COR-L47 (cell line): Measurements from ENCODE around the gene FBN1.

Experiments used
- DNase-seq: peaks from one replicate; lab custom pipeline; 2025; lab: John Stamatoyannopoulos, UW

Gene FBN1

DNA sequence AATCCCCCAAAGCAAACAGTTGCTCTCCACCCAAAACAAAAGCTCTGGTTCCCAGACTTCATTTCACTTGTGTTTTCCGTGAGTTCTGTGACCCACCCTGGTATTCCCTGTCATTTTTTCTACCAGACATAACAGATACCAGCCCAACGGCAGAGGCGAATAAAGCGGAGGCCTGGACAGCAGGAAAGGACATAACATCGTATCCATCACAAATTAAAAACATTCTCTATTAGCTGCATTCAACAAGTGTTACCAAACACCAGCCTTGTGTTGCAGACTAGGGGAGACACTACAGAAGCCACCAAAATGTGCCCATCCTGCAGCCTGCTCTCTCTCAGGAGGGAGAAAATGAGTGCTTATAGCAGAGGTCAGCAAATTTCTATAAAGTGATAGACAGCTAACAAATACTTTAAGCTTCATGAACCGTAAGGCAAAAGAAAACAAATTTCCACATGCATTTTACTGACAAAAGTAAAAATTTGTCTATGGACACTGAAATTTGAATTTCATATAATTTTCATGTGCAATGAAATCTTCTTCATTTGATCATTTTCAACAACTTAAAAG is 7.1 kb upstream of the FBN1 start:
- no peak for DNase-seq

DNA sequence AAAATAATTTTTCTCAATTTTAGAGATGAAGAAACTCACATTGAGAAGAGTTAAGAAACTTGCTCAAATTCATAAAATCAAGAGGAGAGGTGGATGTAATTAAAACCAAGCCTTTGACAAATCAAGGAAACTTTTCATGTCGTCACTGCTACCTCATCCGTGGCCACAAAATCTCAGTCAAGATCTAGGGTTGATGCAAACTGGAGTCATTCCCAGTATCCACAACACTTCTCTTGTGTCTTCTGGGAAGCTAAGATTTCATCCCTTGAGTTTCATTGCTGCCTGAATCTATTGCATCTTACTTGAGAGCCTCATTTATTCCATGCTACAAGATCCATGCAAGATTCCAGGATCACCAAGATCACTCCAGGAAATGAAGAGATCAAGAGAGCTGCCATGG is 5.4 kb upstream of the FBN1 start:
- no peak for DNase-seq

DNA sequence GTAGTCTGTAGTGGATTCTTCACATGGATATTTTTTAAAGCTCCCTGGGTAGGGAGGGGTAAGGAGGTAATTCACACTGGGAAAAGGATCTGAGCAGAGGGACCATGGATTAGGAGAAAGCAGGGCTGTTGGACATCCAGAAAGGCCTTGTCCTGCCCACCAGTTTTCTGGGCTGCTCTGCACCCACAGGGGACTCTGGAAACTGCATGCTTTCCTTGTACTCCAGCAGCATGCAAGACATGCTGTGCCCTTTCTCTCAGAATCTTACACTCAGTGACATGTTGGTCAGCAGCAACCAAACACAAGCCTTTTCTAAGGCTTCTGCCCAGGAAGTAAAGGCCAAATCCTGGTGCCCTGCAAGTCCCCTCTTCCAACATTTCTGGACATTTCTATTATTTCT is 2.5 kb upstream of the FBN1 start:
- DNase-seq, result peak; percentile 8

DNA sequence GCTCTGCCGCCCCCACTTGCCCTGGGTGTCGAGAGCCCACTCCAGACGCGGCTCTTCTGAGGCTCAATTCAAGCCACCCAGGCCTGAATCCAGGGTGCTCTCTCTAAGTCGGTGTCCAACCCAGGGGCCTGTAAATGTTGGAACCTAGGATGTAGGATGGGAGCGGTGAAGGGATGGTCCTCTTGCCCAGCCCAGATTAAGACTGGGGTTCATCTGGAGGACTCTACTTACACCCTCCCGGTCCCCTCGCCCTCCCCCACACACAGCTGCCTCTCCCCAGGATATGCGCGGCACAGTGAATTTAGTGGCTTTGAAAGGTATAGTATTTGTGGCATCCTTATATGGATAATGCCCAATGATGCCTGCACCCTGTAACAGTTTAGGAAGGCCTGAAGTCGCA is 822 bp upstream of the FBN1 start:
- no peak for DNase-seq

DNA sequence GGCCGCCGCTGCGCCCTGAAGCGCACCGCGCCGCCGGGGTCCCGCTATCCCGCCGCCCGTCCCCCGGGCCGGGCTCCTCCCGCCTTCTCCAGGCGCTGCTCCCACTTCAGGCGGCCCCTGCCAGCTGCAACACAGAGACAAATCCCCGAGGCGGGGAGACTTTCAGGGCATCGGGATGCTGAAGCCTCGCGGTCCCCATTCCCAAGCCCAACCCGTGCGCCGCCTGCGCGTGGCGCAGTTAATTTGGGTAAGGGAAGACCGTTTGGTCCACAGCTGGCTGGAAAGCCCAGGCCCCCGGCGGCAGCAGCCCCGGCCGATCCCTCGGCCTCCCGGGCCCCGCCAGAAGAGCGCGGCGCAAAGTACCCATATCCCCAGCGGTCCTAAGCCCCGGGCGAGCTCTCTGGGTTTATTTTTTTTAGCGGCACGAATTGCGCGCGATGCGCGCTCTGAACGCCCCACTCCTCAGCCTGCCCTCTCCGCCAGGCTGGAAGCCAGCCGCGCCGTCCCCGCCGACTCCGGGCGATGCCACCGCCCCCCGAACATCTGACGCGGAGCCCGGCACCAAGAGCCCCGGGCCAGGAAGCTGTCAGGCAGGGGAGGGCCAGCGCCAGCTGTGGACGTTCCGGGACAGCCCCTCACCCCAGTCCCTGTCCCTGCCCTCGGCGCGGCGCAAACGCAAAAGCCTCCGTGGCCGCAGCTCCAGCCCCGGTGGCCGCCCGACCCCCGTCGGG is 517 bp downstream of the FBN1 start:
- DNase-seq, result peak; percentile 18

DNA sequence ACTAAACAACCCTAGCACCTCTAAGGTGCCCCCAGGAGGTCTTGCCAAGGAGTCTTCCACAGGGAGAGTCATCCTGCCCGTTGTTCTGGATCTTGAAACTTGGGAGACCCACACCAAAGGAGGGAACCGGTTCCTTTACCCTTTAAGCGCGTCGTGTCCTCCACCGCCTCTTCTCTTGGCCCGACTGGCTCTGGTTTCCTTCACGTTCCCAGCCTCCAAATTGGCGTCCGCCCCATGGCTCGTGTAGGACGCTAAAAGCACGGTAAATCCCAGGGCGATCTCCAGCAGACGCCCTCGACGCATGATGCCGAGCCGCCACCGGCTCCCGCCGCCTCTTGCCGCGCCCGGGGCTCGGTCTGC is 1.1 kb downstream of the FBN1 start:
- no peak for DNase-seq

DNA sequence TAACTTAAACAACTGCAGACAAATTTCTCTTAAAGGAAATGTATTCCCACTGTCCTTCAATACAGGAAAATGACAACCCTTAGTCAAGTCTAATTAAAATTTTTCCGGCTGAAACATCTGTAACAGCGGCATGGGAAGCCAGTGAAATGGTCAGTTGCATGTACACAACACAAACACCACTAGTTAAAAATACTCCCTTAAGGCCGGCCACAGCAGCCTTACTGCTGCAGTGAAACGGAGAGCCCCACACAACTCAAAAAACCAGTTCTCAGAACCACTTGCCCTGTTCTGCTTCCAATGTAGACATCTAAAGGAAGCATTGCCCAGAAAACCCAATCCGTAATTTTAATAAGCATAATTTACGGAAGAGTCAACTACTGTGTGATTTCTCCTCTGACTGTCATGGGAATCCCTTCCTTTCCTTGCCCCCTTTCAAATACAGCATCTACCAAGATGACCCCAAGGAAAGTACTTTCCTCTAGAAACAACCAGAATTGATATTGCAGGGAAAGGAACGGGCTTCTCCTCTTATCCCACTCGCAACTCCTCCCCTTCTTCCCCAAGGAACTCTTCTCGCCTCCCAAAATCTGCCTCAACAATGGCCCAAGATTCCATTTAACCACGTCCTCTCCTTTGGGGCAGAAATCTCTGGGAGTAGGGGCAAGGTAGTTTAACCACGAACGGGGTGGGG is 1.6 kb downstream of the FBN1 start:
- no peak for DNase-seq

DNA sequence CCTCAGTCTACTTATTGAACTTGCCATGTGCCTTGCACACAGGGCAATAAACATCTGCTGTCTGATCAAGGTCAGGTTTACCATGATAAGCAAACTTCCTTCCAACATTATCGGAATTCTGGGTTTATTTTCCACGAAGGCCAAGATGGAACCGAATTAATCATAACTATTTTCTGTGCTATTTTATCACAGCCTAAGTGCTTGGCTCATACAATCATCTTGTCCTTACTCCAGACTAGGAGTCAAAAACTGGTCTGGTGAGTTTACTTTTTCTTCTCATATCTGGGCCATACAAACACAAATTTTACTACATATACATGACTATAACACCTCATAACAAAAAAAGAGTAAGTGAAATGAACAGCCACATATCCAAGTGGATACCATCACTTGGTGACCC is 2.3 kb downstream of the FBN1 start:
- no peak for DNase-seq

DNA sequence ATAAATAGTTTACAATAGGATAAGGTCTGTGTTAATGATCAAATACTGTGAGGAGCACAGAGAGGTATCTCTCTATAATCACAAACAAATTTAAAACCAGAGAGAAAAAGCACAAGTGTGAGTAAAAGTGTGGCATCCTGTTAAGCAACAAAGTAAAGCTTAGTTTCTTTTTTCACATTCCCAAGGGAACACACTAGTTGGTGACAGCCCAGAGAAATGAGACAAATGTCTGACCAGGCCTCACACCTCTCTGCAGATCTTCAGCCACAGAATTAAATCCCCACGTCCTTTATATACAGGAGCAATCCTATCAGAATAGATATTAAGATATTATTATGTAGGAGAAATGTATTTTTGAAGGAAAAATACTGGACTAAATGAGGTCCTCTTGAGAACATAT is 2.7 kb downstream of the FBN1 start:
- no peak for DNase-seq

DNA sequence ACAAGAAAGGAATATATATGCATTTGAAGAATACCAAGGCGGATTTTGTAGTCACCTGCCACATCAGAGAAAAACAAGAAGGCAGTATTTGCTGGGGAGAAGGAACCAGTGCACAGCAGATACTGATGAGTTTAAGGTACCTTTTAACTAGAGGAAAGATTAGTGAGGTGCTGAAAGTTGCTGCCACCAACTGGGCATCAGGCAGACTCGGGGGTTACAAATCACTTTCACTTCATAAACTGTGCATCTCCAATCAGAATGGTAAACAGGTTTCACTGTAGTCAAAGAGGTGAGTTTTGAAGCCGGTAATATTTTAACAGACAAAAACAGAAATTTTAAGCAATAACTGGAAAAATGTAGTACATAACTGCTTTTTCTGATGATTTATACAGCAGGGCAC is 4.1 kb downstream of the FBN1 start:
- DNase-seq, result peak; percentile 39

DNA sequence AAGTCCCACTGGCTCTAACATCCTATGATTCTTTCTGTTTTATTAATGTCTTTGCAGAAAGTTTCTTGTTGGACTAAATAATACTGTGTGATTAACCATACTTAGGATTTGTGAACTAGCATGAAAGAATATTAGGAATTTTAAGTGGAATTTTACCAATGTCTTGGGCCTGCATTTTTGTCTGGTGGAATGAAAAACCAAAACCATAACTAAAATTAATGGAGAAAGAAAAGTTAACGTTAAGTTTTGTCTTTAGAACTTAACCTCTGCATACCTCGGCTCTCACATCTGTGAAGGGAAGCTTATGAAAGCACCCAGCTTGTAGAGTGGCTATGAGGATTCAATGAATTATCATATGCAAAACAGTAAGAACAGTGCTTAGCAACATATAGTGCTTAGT is 6.5 kb downstream of the FBN1 start:
- no peak for DNase-seq

DNA sequence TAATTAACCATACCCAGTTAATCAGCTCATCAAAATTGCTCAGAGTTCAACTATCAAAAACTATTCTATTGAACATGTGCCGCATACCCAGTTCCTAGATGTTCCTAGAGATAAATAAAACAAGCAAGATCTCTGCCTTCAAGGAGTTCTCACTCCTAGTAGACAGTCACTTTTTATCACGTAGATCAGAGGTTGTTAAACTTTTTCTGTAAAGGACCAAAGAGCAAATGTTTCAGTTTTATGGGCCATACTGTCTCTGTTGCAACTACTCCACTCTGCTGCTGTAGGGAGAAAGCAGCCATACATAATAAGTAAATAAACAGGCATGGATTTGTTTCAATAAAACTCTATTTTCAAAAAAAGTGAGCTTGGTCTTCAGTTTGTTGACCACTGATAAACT is 7.9 kb downstream of the FBN1 start:
- no peak for DNase-seq

DNA sequence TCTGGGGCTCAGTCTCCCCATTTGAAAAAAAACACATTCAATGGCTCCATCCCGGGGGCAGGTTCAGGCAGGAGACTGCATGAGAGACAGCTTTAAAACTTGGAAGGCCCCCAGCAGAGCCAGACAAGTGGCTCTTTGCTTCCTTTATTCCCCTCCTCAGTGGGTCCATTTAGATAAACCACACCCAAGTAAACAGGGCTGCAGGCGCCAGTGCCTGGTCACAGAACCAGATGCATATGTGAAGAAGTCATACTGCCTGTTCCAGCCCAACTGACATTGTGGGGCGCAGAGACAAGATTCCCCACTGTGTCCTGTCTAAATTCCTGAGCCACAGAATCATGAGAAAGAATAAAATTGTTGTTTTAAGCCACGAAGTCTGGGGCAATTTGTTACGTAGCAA is 9.0 kb downstream of the FBN1 start:
- peak; percentile 47 for DNase-seq

DNA sequence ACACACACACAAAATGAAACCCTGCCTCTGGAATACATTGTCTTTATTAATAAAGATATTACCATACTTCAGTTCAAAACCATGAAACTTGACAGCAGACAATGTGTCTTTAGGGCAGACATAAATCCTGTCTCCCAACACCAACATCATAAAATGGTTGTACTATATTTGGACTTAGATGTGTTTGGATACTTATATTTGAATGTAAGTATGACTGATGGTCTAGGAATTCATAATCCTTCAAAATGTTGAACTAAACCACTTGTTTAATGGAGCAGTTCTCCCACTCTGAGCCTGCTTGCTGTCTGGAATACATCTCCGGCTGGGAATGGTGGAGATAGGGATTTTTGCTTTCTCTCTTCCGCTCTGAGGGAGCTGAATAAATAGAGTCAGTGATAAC is 10.6 kb downstream of the FBN1 start:
- no peak for DNase-seq

DNA sequence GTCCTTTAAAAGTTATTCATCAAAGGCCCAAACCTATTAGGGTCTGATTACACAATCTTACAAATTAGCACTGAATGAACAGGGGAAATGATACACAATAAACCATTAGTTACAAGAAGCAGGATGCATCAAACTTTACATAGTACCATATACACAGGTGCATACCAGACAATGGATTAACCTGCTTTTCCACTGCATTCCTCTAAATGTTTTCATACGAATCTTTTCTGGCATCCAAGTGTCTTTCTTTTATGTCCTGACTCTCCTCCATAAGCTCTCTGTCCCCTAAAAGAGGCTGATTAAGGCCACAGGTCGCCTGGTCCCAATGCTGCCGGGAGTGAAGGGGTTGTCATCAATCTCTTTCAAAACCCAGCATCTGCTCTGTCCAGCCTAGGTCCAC is 11.4 kb downstream of the FBN1 start:
- DNase-seq, result no peak

DNA sequence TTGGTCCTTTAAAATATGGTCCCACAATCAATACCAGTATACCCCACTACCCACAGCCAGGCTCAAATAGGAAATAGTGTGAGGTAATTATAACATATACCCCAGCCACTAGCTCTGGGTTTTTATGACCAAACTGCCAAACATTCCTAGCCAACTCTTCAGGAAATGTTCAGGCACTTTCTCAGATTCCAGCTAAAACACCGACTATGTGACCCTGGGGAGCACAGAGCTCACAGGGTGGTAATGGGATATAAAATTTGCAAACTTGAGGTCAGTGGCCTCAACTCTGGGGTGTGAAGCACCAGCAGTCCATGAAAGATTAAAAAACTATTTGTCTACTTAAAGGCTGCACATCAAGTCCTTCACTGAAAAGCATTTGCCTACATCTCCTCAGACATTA is 12.9 kb downstream of the FBN1 start:
- no peak for DNase-seq

DNA sequence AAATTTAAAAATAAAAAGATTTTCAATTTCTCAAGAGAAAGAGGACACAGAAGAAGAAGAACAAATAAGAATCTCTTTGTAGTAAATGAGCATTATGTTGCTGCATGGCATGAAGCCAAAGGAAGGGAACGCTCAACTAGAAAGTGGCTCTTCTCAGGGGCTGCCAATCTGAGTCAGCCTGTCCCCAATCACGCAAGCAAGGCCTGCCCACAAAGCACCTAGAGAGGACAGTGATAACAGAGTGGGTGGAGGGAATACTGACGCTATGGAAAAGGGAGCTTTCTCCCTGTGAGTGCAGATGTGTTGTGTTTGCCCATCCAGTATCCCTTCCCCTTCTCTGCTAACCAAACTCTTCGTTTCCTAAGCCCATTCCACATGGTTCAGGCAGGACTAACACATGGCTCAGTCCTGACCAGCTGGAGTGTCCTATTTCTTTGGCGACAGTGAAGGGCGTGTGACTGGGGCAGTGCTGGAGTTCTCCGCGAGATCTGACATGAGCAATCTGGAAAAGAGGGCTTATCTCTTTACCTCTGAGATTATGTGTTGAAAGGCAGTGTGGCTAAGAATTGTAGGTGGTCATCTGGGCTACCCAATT is 14.2 kb downstream of the FBN1 start:
- DNase-seq, result no peak

DNA sequence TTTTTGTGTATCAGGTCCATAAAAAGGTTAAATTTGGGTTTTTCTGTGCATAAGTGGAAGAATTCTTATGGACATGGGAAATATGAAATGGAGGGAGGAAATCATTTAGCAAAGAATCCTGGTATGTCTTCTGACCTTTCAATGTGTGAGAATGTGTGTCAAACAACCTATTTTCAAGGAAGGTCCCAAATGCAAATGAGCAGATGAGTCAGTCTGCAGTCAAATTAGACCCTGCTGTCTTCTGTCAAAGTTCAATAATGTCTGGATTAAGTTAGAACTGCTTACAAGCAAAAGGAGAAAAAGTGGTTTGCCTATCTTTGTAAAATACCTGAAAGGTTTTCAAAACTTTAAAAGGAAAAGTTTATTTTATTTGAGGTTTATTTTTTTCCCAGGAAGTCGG is 15.3 kb downstream of the FBN1 start:
- DNase-seq, result no peak

DNA sequence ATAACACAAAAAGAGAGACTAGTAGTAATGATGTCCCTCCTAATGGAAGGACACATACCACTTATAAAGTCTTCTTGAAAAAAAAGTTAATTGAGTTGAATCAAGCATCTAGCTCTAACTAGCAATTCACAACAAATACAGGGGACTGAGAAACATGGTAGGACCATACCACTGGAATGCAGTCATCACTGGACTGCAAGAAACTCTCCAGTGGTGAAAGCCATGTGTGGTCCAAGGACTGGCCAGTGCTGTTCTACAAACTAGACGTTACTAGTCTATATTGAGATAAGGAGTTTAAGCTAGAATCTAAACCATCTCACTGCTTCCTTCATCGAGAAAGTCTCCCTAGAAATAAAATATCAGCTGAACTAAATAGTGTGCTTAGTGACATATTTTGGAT is 16.7 kb downstream of the FBN1 start:
- DNase-seq, result no peak

DNA sequence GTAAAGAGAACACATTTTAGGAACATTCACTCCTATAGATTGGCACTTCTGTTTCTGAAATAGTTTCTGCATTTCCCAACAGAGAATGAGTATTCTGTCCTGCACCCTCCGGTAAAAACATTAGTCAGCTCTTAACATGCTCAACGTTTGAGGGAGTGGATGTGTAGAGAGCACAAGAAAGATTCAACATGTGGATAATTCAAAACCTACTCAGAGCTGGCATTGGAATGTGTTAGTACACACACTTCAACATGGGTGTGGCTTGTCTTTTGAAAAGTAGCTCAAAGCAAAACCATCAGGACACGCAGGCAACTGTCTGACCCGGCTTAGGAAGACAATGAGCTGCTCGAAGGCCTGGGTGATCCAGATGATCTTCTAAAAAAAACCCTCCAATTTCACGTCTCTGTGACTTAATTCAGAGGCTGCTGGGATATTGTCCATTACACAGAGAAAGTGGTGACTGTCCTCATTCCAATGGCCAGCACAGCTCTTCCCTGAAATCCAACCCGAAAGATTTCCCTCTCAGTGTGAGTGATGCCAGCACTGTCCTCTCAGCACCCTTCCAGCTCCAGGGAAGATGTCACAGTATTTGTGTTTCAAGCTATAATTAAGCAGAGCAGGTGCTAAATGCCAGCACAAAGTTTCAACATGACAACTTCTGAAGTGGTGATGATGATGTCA is 18.1 kb downstream of the FBN1 start:
- DNase-seq, result no peak

DNA sequence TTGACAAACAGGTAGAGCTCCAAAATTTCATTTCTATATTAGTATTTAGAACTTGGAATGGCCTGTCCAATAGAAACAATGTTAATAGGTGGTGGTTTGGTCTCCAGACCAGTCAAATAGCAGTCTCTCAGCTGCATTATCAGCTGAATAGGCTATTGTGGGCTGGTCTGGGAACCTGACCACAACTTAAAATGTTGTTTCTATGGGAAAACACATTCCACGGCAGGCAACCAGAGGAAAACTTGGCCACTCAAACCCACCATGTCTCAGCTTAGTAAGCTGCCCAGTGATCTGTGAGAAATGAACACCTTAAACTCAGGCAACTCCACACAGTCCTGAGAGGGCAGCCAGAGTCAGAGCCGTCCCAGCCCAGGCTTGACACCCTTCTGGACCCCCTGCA is 20.4 kb downstream of the FBN1 start:
- no peak for DNase-seq

DNA sequence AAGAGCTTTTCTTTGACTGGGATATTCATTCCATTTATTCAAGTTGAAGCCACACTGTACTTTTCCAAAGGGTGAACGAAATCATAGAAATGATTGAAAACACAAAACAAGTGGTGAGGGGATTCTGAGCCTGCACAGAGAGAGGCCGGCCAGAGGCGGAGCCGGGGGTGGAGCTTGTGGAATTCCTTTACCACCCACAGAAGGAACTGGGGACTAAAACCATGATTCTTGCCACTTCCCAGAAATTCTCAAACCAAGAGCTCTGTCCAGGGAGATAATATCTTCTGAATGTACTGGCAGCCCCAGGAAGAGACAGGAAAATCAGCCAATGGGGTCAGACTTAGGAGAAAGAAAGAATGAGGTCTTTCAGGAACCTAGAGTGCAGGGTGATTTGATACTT is 20.8 kb downstream of the FBN1 start:
- DNase-seq, result no peak

DNA sequence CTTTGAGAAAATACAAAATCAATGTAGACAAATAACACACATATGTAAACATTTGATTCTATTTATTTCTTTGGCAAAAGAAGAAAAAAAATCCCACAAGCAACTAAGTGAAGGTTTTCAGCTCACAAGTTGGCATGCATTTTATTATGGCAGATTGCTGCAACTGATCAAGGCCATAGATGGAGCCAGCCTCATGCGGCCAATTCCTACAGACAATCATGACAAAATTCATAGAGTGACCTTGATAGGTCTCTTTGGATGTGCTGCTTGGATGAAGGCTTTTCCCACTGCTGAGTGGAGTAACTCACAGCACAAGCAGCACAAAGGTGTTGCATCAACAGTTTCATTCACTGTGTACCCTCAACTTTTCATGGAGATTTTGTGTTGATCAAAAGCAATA is 22.1 kb downstream of the FBN1 start:
- no peak for DNase-seq
